Endothelial cell of umbilical vein (primary cell): ENCODE measurements around the gene TSEN15.

ENCODE experiments used
- EZH2 ChIP-seq: IDR thresholded peaks from 2 replicates; pipeline ENCODE4 v1.6.1; 2012; ENCODE audit warnings: borderline replicate concordance, low read depth, mild to moderate bottlenecking, moderate library complexity, low read length, inconsistent platforms; ENCODE audit not compliant: severe bottlenecking
- GATA2 ChIP-seq: IDR thresholded peaks from 2 replicates; pipeline ENCODE4 v1.7.0; 2011; ENCODE audit warnings: low read depth, mild to moderate bottlenecking, moderate library complexity, mixed read lengths, low read length; ENCODE audit not compliant: insufficient read length, insufficient read depth
- POLR2A ChIP-seq: IDR thresholded peaks from 2 replicates; pipeline ENCODE4 v1.6.1; 2012; ENCODE audit warnings: low read depth, mild to moderate bottlenecking, control low read depth, low read length
- TF ChIP-seq, protein P1 (sequence below), 2 donors: IDR thresholded peaks; 1 replicate in 1 of 2; 2 replicates in 1 of 2; pipeline ENCODE4 v1.5.1; 2011; ENCODE audit warnings: low read length in 2 of 2, mild to moderate bottlenecking in 2 of 2, moderate library complexity in 2 of 2, control low read depth in 1 of 2, inconsistent platforms in 1 of 2, low read depth in 1 of 2; ENCODE audit not compliant: insufficient read depth in 1 of 2; ENCODE audit errors: extremely low read depth in 1 of 2
- TF ChIP-seq, protein P2 (sequence below): IDR thresholded peaks from 2 replicates; pipeline ENCODE4 v1.6.1; 2011; ENCODE audit not compliant: insufficient read depth, insufficient read length

DNA sequence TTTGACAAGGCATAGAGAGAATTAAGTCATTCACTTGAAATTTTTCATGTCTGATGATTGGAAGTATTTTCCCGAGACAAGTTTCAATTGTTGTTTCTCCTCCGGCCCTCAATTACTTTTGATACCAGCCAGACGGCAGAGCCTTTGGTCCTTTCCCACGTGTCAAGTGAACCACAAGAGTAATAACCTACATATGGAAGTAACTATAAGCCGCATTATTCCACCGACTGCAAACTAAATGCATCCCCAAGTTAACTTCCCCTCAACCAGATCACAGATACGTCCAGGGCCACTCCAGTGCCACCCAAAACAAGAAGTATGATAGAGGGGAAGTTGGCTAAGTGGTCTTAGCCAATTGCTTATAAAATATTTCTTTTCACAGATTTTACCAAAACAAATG is 34.2 kb upstream of the TSEN15 start:
- TF ChIP-seq, protein P1, sequence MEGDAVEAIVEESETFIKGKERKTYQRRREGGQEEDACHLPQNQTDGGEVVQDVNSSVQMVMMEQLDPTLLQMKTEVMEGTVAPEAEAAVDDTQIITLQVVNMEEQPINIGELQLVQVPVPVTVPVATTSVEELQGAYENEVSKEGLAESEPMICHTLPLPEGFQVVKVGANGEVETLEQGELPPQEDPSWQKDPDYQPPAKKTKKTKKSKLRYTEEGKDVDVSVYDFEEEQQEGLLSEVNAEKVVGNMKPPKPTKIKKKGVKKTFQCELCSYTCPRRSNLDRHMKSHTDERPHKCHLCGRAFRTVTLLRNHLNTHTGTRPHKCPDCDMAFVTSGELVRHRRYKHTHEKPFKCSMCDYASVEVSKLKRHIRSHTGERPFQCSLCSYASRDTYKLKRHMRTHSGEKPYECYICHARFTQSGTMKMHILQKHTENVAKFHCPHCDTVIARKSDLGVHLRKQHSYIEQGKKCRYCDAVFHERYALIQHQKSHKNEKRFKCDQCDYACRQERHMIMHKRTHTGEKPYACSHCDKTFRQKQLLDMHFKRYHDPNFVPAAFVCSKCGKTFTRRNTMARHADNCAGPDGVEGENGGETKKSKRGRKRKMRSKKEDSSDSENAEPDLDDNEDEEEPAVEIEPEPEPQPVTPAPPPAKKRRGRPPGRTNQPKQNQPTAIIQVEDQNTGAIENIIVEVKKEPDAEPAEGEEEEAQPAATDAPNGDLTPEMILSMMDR (IDR thresholded peaks at IDR 0.05; ENCODE audit: extremely low read depth in 1 of 2, insufficient read depth in 1 of 2, low read depth in 1 of 2, low read length in 2 of 2), result no peak
- TF ChIP-seq POLR2A (no peak), EZH2 (no peak), GATA2 (no peak)
- TF ChIP-seq, protein P2, sequence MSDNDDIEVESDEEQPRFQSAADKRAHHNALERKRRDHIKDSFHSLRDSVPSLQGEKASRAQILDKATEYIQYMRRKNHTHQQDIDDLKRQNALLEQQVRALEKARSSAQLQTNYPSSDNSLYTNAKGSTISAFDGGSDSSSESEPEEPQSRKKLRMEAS, result no peak
